HG02970 (cell line): ENCODE results near the gene RAX2.
"Not testable (repeated sequence)": the region's sequence is repeated elsewhere in the genome, so short reads cannot be mapped to it uniquely, and the experiment has no call there.

Experiments
- ATAC-seq: cut with Tn5 transposase; IDR thresholded peaks from one replicate; pipeline ENCODE4 v1.9.1; 2021; ENCODE audit warnings: mild to moderate bottlenecking, moderate library complexity, moderate number of reproducible peaks; ENCODE audit not compliant: unreplicated experiment, low FRiP score

Gene RAX2

GRCh38 chr19:3762130-3762473, 9.9 kb downstream of the RAX2 start:
- no peak for ATAC-seq

- peak; percentile 54 for ATAC-seq
These were observed 10.5 kb downstream of the RAX2 start, which contains the start of gene APBA3 for GRCh38 chr19:3761382-3762129. APBA3 (minus strand) TSS chr19:3761692; CDS start chr19:3760264, 1,428 bp downstream.

GRCh38 chr19:3760871-3761361, 11.1 kb downstream of the RAX2 start:
- no peak for ATAC-seq

GRCh38 chr19:3759482-3760254, 12.4 kb downstream of the RAX2 start:
- ATAC-seq, result no peak

- not testable (repeated sequence) for ATAC-seq
These were observed 13.7 kb downstream of the RAX2 start for GRCh38 chr19:3758297-3758696.

- ATAC-seq, result not testable (repeated sequence)
These were observed 14.3 kb downstream of the RAX2 start for GRCh38 chr19:3757705-3758104.

GRCh38 chr19:3753631-3754410, 18.2 kb downstream of the RAX2 start:
- ATAC-seq, result no peak

GRCh38 chr19:3752492-3752891, 19.5 kb downstream of the RAX2 start:
- no peak for ATAC-seq

- ATAC-seq, result no peak
These were observed 20.8 kb downstream of the RAX2 start for GRCh38 chr19:3751236-3751635.

- ATAC-seq, result no peak
These were observed 21.8 kb downstream of the RAX2 start for GRCh38 chr19:3750211-3750610.

GRCh38 chr19:3748965-3749364, 23.1 kb downstream of the RAX2 start:
- ATAC-seq, result no peak

GRCh38 chr19:3746371-3747056, 25.5 kb downstream of the RAX2 start:
- no peak for ATAC-seq

- ATAC-seq, result no peak
These were observed 26.5 kb downstream of the RAX2 start for GRCh38 chr19:3745363-3746045.

GRCh38 chr19:3743486-3743885, 28.5 kb downstream of the RAX2 start:
- ATAC-seq, result no peak

GRCh38 chr19:3740431-3740830, 31.6 kb downstream of the RAX2 start:
- ATAC-seq, result no peak

- ATAC-seq, result no peak
These were observed 33.4 kb downstream of the RAX2 start for GRCh38 chr19:3738477-3739220.

GRCh38 chr19:3737487-3738205, 34.4 kb downstream of the RAX2 start:
- ATAC-seq, result no peak

GRCh38 chr19:3736106-3736724, 35.8 kb downstream of the RAX2 start:
- no peak for ATAC-seq
